Stimulated activated CD8-positive, alpha-beta memory T cell treated with anti-CD3 and anti-CD28 coated beads, Interleukin-12 subunit alpha, Interleukin-12 subunit beta, amount 100 ng/mL, for 1 hour (primary cell): Measurements from ENCODE around the gene ISY1.

Experiments used
- DNase-seq: peaks from one replicate; pipeline ENCODE4 v3.0.0-alpha.2; 2020; ENCODE audit warnings: low read depth

The ISY1 gene

DNA sequence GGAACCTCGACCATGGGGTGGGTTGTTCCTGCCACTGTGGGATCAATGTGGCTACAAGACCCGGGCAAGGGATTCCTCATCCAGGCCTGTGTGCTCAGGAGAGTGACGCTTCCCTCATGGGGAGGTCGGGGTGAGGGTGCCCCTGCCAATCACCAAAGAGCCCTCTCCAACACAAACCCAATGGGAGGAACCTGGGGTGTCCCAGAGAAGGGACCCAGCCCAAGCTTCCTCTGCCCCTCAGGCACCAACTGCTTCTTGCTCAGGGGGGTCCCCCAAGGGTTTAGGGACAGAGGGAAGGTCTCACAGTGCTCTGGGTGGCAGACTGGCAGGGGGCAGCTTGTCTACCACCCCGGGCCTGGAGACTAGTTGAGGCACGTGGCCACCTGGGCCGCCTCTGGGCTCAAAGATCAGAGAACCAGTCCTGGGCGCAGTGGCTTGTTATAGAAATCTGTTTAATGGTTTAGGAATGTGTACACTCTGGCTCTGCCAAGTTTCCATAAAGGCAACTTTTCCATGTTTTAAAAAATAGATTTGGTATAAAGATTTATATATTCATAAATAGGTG is 73.6 kb downstream of the ISY1 start:
- no peak for DNase-seq

DNA sequence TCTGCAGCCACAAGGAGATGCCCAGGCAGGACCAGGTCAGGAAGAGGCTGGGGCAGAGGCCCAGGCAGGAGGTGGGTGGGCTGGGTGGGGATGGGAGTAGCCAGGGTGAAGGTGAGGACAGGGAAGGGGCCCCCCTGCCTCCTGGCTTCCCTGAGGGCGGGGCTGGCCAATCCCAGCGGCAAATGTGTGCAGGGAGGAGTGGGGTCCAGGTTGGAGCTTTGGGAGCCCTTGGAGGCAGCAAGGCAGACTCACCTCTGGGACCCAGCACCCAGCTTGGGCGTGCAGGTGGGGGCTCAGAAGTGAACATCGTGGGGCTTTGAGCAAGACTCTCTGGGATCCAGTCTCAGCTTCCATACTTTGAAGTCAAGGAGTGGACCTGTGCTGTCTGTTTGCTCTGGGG is 75.0 kb downstream of the ISY1 start:
- DNase-seq, result no peak

DNA sequence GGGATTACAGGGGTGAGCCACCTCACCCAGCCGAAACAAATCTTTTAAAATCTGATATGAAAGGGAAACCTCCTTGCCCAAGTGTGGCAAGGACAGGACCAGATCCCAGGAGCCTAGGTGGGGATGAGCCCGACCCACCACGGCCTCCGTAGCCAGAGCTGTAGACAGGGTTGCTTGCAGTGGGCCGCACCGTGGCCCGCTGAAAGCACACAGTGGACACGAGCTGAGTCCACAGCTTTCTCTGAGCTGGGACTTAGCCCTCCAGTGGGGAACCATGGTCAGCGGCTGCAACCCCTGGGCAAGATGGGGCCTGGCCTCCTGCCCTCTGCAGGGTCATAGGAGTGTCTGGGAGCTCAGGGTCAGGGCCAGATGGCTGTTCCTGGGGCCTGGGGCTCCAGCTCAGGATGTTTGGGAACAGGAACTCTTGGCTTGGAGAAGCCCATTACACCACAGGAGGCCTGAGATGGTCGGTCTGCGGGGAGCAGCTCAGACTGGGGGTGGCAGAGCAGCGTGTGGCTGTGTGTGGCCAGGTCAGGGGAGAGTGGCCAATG is 75.6 kb downstream of the ISY1 start:
- DNase-seq, result no peak

DNA sequence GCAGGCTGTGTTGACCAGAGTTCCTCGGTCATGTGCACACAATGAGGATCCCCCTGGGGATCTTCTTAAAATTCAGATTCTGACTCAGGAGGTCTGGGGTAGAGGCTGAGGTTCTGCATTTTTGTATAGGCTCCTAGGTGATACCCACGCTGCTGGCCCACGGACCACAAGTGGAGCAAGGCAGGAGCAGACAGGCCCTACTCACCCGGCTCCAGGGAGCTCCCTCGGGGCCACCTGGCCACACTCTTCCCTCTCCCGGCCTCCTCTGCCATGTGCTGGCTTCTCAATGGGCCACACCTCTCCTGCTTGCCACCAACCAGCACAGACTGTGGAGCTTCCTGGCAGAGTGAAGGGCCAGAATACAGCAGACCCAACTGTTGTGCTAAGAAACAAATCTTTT is 76.4 kb downstream of the ISY1 start:
- DNase-seq, result no peak

DNA sequence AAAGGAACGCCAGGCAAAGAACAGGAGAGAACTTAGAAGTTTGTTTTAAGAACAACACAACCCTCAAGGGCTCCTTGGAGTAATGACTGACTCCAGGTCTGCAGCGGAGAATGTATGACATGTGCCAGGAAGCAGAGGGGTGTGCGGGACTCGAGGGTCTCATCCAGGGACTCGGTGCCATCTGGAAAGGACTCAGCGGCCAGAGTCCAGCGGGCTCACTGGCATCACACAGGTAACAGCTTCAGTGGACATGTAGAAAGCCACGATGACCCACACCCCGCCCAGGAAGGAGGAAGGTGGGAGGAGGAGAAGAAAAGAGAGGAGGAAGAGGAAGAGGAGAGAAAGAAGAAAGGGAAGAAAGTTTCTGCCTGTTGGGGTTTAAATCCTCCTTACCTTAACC is 78.8 kb downstream of the ISY1 start:
- DNase-seq, result no peak

DNA sequence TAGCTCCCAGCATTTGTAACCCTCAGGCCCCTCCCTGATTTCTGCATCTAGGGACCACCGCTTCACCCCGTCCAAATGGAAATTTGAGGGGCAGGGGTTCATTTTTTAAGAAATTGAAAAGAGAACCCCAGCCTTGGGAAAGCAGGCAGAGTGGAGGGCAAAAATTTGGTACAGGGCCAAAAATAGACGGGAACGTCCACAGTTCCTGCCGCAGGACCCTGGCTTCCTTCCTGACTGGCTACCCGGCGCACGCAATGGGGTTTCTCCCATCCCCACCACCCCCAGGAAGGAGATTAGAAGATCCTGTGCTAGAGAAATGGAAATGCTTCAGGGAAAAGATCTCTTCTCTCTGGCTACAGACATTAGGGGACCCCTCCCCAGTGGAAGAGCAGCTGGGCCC is 79.4 kb downstream of the ISY1 start:
- DNase-seq, result no peak

DNA sequence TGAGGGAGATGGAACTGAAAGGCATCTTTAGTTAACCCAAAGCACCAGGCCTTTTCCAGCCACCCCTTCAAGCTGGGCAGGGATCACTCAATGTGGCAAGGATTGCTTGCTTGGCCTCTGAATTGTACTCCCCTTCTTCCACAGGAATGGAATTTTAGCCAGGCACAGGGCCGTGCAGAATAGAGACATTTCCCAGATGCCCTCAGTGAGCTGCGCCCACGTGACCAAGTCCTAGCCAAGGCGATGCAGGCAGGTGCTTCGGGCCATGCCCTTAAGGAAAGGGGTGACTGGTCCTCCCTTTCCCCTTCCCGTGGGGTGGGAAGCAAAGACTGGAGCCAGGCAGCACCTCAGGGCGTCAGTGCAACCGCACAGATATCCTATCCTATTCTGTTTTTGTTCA is 82.4 kb downstream of the ISY1 start:
- DNase-seq, result no peak
